Keratinocyte (primary cell): Measurements from ENCODE around the gene MAJIN. TPM values are rescaled to one million over a fixed set of nuclear protein-coding genes. Genes with fewer than 3 reads are reported as not detected.

Experiments
- DNase-seq: peaks from one replicate; pipeline ENCODE4 v3.0.0-alpha.2; 2011; ENCODE audit warnings: low read depth, missing footprints, low spot score
- FAIRE-seq: peaks from 2 replicates; lab custom pipeline; 2011; peaks lifted over from hg19 to GRCh38; lab: Jason Lieb, UNC
- H2AFZ ChIP-seq: 2 replicates; pipeline ENCODE4 v1.6.0; 2012; ENCODE audit warnings: low read length, control low read depth, inconsistent platforms; ENCODE audit not compliant: control insufficient read depth
- H3K27ac ChIP-seq: 2 replicates; pipeline ENCODE4 v1.5.1; 2011; ENCODE audit warnings: low read length; ENCODE audit not compliant: control insufficient read depth, insufficient read depth
- H3K27me3 ChIP-seq: 3 replicates; pipeline ENCODE4 v1.6.0; 2011; ENCODE audit warnings: low read length; ENCODE audit not compliant: control insufficient read depth, insufficient read depth; ENCODE audit errors: extremely low read depth
- H3K36me3 ChIP-seq, 2 experiments: 2 replicates in 1 of 2; 3 replicates in 1 of 2; pipeline ENCODE4 v1.5.1; 2011; ENCODE audit warnings: low read length in 2 of 2, mild to moderate bottlenecking in 1 of 2; ENCODE audit not compliant: control insufficient read depth in 2 of 2, insufficient read depth in 2 of 2; ENCODE audit errors: extremely low read depth in 1 of 2
- H3K4me1 ChIP-seq: 3 replicates; pipeline ENCODE4 v1.5.1; 2011; ENCODE audit warnings: low read length; ENCODE audit not compliant: control insufficient read depth, insufficient read depth; ENCODE audit errors: extremely low read depth
- H3K4me2 ChIP-seq: 3 replicates; pipeline ENCODE4 v1.6.0; 2011; ENCODE audit warnings: low read depth, low read length; ENCODE audit not compliant: control insufficient read depth, insufficient read depth; ENCODE audit errors: extremely low read depth
- H3K4me3 ChIP-seq, 3 experiments: fragments of 200-600 bp in 1 of 3; sonication (generic) in 1 of 3; 2 replicates in 2 of 3; 3 replicates in 1 of 3; pipeline ENCODE4 v1.5.1; 2011 to 2016; ENCODE audit warnings: low read length in 3 of 3, mild to moderate bottlenecking in 3 of 3, control low read depth in 2 of 3, inconsistent platforms in 1 of 3, low read depth in 1 of 3, mixed read lengths in 1 of 3, mixed run types in 1 of 3, moderate library complexity in 1 of 3; ENCODE audit not compliant: control insufficient read depth in 2 of 3, insufficient read depth in 2 of 3; ENCODE audit errors: extremely low read depth in 1 of 3
- H3K79me2 ChIP-seq: 2 replicates; pipeline ENCODE4 v1.6.0; 2012; ENCODE audit warnings: low read length; ENCODE audit not compliant: control insufficient read depth, insufficient read depth
- H3K9ac ChIP-seq: 3 replicates; pipeline ENCODE4 v1.6.0; 2011; ENCODE audit warnings: low read length; ENCODE audit not compliant: control insufficient read depth, insufficient read depth; ENCODE audit errors: extremely low read depth
- H3K9me1 ChIP-seq: 3 replicates; pipeline ENCODE4 v1.6.0; 2011; ENCODE audit warnings: low read length; ENCODE audit not compliant: control insufficient read depth, insufficient read depth; ENCODE audit errors: extremely low read depth
- H3K9me3 ChIP-seq: 2 replicates; pipeline ENCODE4 v1.5.1; 2012; ENCODE audit warnings: low read depth, low read length; ENCODE audit not compliant: control insufficient read depth
- H4K20me1 ChIP-seq: 3 replicates; pipeline ENCODE4 v1.6.0; 2011; ENCODE audit warnings: low read length; ENCODE audit not compliant: control insufficient read depth, insufficient read depth; ENCODE audit errors: extremely low read depth
- CTCF ChIP-seq, 3 experiments: IDR thresholded peaks in 1 of 3; conservative IDR thresholded peaks in 1 of 3; optimal IDR thresholded peaks in 1 of 3; 2 replicates in 2 of 3; 3 replicates in 1 of 3; pipeline versions ENCODE3 to v1.5.1; 2011; ENCODE audit warnings: low read length in 3 of 3, mild to moderate bottlenecking in 3 of 3, moderate library complexity in 2 of 3, control low read depth in 1 of 3, inconsistent platforms in 1 of 3; ENCODE audit not compliant: insufficient read depth in 2 of 3; ENCODE audit errors: extremely low read depth in 1 of 3
- EZH2 ChIP-seq: IDR thresholded peaks from one replicate; pipeline ENCODE4 v1.6.1; 2012; ENCODE audit warnings: inconsistent platforms, mild to moderate bottlenecking, low read length, moderate library complexity
- dilution Hi-C: fragments of 300-500 bp; cut with MboI; formaldehyde crosslinking; loops from one replicate; pipeline ENCODE4 v1.7.0; 2020; ENCODE audit warnings: low sequenced_read_pairs; ENCODE audit not compliant: extremely low pct_ligation_motif_present
- polyA plus RNA-seq, 5 experiments: library from polyadenylated mRNA; depleted of rRNA in 3 of 5; stranded (reverse) in 3 of 5; stranded (forward) in 1 of 5; unstranded in 1 of 5; fragments of >200 nt; gene quantifications; 1 replicate in 1 of 5; 2 replicates in 3 of 5; 3 replicates in 1 of 5; pipeline versions ENCODE4 v1.2.1 to v1.2.3, GENCODE V29; 2011 to 2012; ENCODE audit warnings: missing spikeins in 2 of 5, low read depth in 1 of 5, low replicate concordance in 1 of 5

Gene MAJIN
- polyA plus RNA-seq, 1 donor (not counting 4 experiments of a cell fraction or from before 2014, with no cell fraction given) = 0.09 TPM

GRCh38 chr11:64903291-64903833 lies 68.5 kb downstream of the MAJIN start:
- Histone ChIP-seq H3K9ac (no peak overlapping the region), H3K9me3 (no peaks in the 10 kb centered on the region), H3K27ac (no peak overlapping the region), H3K4me3 (no peak overlapping the region), H3K36me3 (peaks cover 18 to 34% of the 10 kb centered on the region in 2 experiments), H3K4me1 (peaks cover 10% of the 10 kb centered on the region), H2AFZ (no peak overlapping the region), H3K79me2 (no peaks in the 10 kb centered on the region), H3K27me3 (no peaks in the 10 kb centered on the region), H3K9me1 (no peaks in the 10 kb centered on the region), H4K20me1 (no peaks in the 10 kb centered on the region), H3K4me2 (no peak overlapping the region)
- FAIRE-seq (no peak), DNase-seq (no peak)
- no peak for TF ChIP-seq CTCF (optimal IDR thresholded peaks at IDR 0.05 in 1 of 3, IDR thresholded peaks at IDR 0.05 in 1 of 3, conservative IDR thresholded peaks at IDR 0.05 in 1 of 3; ENCODE audit: extremely low read depth in 1 of 3, insufficient read depth in 2 of 3, low read length in 3 of 3)
- no peak for TF ChIP-seq EZH2
- dilution Hi-C loops = no loop called here

- Histone ChIP-seq H3K79me2 (no peaks in the 10 kb centered on the region), H3K4me2 (no peak overlapping the region), H3K4me3 (no peak overlapping the region), H4K20me1 (no peaks in the 10 kb centered on the region), H3K27ac (no peak overlapping the region), H3K36me3 (peaks cover 18 to 37% of the 10 kb centered on the region in 2 experiments), H3K9me3 (no peaks in the 10 kb centered on the region), H3K9me1 (no peaks in the 10 kb centered on the region), H2AFZ (no peak overlapping the region), H3K9ac (no peak overlapping the region), H3K4me1 (peaks cover 10% of the 10 kb centered on the region), H3K27me3 (no peaks in the 10 kb centered on the region)
- TF ChIP-seq CTCF (optimal IDR thresholded peaks at IDR 0.05 in 1 of 3, IDR thresholded peaks at IDR 0.05 in 1 of 3, conservative IDR thresholded peaks at IDR 0.05 in 1 of 3; ENCODE audit: extremely low read depth in 1 of 3, insufficient read depth in 2 of 3, low read length in 3 of 3) (no peak), EZH2 (no peak)
- dilution Hi-C loops = no loop called here
- DNase-seq = no peak
- no peak for FAIRE-seq
Measured at GRCh38 chr11:64902102-64902900, 69.6 kb downstream of the MAJIN start.
